Measurements from ENCODE around the gene SLC4A8. TPM values are rescaled to one million over a fixed set of nuclear protein-coding genes. Genes with fewer than 3 reads are reported as not detected.
"Not testable (repeated sequence)": the region's sequence is repeated elsewhere in the genome, so short reads cannot be mapped to it uniquely, and the experiment has no call there.

SLC4A8 gene
- total RNA-seq, 1 donor from 2014 or later, result 21.2 TPM

GRCh38 chr12:51448618-51449256 is 24.1 kb downstream of the SLC4A8 start:
- Mint-ChIP-seq H3K4me1 (no peaks in the 10 kb centered on the region), H3K27ac (no peak overlapping the region), H3K36me3 (no peaks in the 10 kb centered on the region), H3K9me3 (no peaks in the 10 kb centered on the region), H3K27me3 (ENCODE audit: low read depth) (no peaks in the 10 kb centered on the region), H3K4me3 (no peak overlapping the region)
- no peak for TF ChIP-seq CTCF (IDR thresholded peaks at IDR 0.05; ENCODE audit: unreplicated experiment)
- no peak for DNase-seq (ENCODE audit: low spot score in 2 of 2, unreplicated experiment in 2 of 2)

GRCh38 chr12:51449580-51450246 is 25.1 kb downstream of the SLC4A8 start:
- no peaks in the 10 kb centered on the region for H3K27me3 Mint-ChIP-seq (ENCODE audit: low read depth)
- H3K4me1 Mint-ChIP-seq, result peaks cover 2% of the 10 kb centered on the region
- TF ChIP-seq CTCF (IDR thresholded peaks at IDR 0.05; ENCODE audit: unreplicated experiment), result no peak
- DNase-seq (ENCODE audit: low spot score in 2 of 2, unreplicated experiment in 2 of 2), result no peak
- H3K4me3 Mint-ChIP-seq, result no peak overlapping the region
- no peak overlapping the region for H3K27ac Mint-ChIP-seq
- no peaks in the 10 kb centered on the region for H3K9me3 Mint-ChIP-seq
- no peaks in the 10 kb centered on the region for H3K36me3 Mint-ChIP-seq

GRCh38 chr12:51450333-51450732 is 25.7 kb downstream of the SLC4A8 start:
- no peaks in the 10 kb centered on the region for H3K9me3 Mint-ChIP-seq
- no peaks in the 10 kb centered on the region for H3K36me3 Mint-ChIP-seq
- TF ChIP-seq CTCF (IDR thresholded peaks at IDR 0.05; ENCODE audit: unreplicated experiment), result no peak
- no peak overlapping the region for H3K4me3 Mint-ChIP-seq
- DNase-seq (ENCODE audit: low spot score in 2 of 2, unreplicated experiment in 2 of 2), result no peak
- H3K27ac Mint-ChIP-seq, result no peak overlapping the region
- no peaks in the 10 kb centered on the region for H3K27me3 Mint-ChIP-seq (ENCODE audit: low read depth)
- peaks cover 4% of the 10 kb centered on the region for H3K4me1 Mint-ChIP-seq

- H3K4me3 Mint-ChIP-seq, result no peak overlapping the region
- no peaks in the 10 kb centered on the region for H3K36me3 Mint-ChIP-seq
- H3K9me3 Mint-ChIP-seq, result no peaks in the 10 kb centered on the region
- no peak for TF ChIP-seq CTCF (IDR thresholded peaks at IDR 0.05; ENCODE audit: unreplicated experiment)
- DNase-seq (ENCODE audit: low spot score in 2 of 2, unreplicated experiment in 2 of 2), result no peak
- H3K27me3 Mint-ChIP-seq (ENCODE audit: low read depth), result no peaks in the 10 kb centered on the region
- peaks cover 6% of the 10 kb centered on the region for H3K4me1 Mint-ChIP-seq
- H3K27ac Mint-ChIP-seq, result no peak overlapping the region
Observed at GRCh38 chr12:51450806-51451205, 26.2 kb downstream of the SLC4A8 start.

- not testable (repeated sequence) for H3K27ac Mint-ChIP-seq; H3K27me3 Mint-ChIP-seq (ENCODE audit: low read depth); H3K4me1 Mint-ChIP-seq; H3K9me3 Mint-ChIP-seq; H3K4me3 Mint-ChIP-seq; DNase-seq (ENCODE audit: low spot score in 2 of 2, unreplicated experiment in 2 of 2); H3K36me3 Mint-ChIP-seq
Observed at GRCh38 chr12:51454016-51454415, 29.4 kb downstream of the SLC4A8 start.

GRCh38 chr12:51455050-51455449 is 30.4 kb downstream of the SLC4A8 start:
- not testable (repeated sequence) for H3K9me3 Mint-ChIP-seq; H3K27me3 Mint-ChIP-seq (ENCODE audit: low read depth); H3K27ac Mint-ChIP-seq; H3K4me1 Mint-ChIP-seq; DNase-seq (ENCODE audit: low spot score in 2 of 2, unreplicated experiment in 2 of 2); H3K36me3 Mint-ChIP-seq; H3K4me3 Mint-ChIP-seq
